Stimulated activated naive CD4-positive, alpha-beta T cell treated with Interleukin-2 at 50 U/mL for 16 hours (primary cell): Measurements from ENCODE around the gene CABCOCO1.

Experiments used
- DNase-seq: peaks from one replicate; lab custom pipeline; 2025; lab: John Stamatoyannopoulos, UW

The CABCOCO1 gene

DNA sequence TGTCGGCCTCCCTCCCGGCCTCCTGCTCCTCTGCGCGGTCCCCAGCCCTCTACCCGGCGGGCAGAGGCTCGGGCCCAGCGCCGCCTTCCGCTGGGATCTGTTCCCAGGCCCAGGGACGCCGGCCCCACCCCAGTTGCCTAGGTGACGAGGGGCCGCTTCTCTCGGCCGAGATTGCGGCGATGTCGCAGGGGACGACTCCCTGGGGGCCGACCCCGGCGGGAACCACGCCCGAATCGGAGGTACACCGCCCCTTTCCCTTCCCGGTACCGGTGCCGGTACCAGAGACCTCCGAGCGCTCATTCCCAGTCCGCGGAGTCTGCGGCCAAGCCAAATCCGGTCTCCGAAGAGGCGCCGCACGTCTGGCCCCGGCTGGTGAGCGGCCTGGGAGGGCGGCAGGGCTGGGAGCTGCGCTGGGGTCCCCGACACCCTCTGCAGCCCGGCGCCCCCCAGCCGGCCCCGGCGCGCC lies at the start of gene CABCOCO1:
CABCOCO1 (plus strand) TSS at position 136 of the 466 bp plus-strand sequence; CDS start at position 180, 44 bp downstream.
- no peak for DNase-seq

- DNase-seq = no peak
Measured at GRCh38 chr10:61613665-61614064, 49.1 kb upstream of the CABCOCO1 start.

- no peak for DNase-seq
Measured at GRCh38 chr10:61616611-61617010, 46.1 kb upstream of the CABCOCO1 start.

GRCh38 chr10:61617180-61617579 lies 45.5 kb upstream of the CABCOCO1 start:
- no peak for DNase-seq

DNA sequence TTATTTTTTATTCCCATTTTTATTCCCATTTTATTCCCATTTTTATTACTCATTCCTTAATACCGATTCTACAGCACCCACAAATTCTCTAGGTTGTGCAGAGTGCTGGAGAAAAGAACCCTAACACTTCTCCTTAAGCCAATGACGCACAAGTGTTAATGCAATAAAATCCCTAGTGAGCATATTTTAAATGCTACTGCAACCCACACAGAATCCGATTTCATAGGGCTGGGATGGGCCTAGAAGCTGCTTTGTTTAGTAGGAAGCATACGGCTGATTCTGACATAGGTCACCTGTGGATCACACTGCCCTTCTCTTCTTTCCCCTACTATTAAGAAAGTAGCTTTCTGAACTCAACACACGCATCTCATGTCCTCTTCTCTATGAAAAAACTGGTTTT lies 45.1 kb upstream of the CABCOCO1 start:
- DNase-seq = no peak

- DNase-seq = no peak
Measured at GRCh38 chr10:61618388-61618961, 44.3 kb upstream of the CABCOCO1 start.

- no peak for DNase-seq
Measured at GRCh38 chr10:61620506-61620905, 42.2 kb upstream of the CABCOCO1 start.

DNA sequence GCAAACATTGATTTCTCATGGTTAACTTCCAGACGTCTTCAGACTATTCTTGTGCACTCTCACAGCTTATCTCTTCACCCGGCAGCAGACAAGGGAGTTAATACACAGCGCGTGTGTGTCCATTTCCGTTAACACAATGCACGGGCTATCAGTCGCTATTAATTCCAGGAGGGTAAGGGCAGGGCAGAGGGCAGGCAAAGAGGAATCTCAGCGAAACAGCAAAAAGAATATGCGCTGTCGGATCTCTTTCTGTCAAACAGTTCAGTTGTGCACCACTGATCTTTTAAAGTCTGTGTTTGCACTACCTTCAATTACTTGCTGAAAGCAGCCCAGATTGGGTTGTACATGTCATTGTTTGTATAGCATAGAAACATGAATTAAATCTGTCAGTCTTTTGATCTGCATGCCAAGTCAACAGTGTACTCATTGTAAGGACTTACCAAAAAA lies 41.1 kb upstream of the CABCOCO1 start:
- no peak for DNase-seq

- DNase-seq = no peak
Measured at GRCh38 chr10:61623161-61623560, 39.6 kb upstream of the CABCOCO1 start.

DNA sequence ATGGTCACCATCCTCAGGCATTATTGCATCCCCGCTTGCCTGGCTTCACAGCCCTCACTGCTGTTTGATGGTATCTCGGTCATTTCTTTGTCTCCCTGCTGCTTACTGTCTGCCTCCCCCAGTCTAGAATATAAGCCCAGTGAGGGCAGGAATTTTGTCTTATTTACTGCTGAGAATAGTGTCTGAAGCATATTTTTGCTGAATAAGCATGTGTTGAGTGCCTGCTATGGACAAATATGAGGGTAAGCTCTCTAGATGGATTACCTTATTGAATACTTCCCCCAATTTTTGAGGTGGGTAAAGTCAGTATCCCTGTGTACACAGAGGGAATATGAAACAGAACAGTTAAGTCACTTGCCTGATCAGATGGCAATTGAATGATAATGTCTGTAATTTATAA lies 36.5 kb upstream of the CABCOCO1 start:
- DNase-seq = no peak

- DNase-seq = no peak
Measured at GRCh38 chr10:61627266-61627665, 35.5 kb upstream of the CABCOCO1 start.

DNA sequence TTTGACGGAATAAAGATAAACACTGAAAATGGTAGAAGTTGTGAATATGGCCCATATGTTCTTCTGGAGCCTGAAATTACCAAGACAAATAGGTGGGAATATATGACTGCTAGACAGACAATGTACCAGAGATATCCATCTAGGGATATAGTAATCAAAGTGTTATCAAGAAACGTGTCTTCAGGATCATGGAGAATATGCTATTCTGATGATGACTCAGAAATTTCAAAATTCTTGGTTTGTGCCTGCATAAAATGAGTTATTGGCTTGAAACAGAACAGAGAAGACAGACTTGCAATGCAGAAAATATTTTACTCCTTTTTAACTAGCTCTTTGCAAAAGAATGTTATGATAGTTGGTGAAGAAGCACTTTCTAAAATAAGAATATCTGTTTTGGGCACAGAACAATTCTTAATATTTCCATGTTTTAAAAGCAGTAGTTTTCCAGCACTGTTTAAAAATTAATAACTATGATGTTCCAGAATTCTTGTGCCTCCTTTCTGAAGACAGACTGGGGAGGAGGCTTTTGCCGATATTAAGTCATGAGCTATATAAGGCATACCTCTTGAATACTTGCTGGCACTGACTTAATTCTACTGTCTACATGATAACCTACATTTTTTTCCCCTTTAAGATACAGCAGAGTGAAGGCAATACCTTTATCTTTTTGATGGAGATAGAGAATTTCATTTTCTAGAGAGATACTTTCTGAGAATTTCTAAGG lies 34.4 kb upstream of the CABCOCO1 start:
- DNase-seq = no peak

DNA sequence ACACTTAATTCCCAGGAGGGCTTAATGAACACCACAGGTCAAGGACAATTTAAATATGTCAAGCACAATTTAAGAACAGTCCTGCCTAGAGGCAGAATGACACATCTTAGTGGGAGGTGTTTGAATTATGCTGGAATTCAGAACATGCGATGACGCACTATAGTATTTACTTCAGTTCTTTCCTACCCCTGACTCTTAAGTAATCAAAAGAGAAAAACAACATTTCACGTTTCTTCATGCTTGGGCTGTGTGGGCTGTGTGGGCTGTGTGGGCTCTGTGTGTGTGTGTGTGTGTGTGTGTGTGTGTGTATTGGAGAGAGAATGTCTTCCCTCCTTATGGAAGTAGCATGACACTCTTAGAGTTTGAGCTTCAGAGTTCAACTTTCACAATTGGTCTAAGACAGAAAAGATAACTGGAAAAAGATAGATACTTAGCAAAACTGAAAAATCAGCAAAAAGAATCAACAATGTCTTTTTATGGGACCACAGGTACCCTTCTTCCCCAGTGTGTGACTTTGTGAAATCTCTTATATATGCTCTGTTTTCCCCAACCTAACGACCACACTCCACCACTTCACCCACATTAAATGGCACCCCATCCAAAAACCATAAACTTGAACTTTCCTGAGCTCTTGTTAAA lies 33.7 kb upstream of the CABCOCO1 start:
- no peak for DNase-seq

DNA sequence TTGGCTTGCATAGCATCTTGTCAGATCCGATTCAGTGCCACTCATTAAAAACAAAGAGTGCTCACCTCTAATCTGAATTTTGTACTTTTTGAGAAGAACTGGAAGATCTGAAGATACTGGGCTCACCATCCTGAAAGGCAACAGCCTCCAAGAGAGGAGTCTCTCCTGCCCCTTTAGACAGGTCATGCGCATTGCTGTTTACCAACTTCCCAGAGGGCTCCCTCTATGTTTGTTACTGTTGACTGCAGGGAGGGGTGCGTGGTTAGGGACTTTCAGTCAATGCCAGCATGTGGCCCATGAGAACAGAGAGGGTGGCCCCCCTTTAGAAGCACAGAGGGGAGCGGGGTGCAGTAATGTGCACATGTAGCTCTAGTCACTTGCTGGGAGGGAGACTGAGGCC lies 33.2 kb upstream of the CABCOCO1 start:
- DNase-seq = no peak

DNA sequence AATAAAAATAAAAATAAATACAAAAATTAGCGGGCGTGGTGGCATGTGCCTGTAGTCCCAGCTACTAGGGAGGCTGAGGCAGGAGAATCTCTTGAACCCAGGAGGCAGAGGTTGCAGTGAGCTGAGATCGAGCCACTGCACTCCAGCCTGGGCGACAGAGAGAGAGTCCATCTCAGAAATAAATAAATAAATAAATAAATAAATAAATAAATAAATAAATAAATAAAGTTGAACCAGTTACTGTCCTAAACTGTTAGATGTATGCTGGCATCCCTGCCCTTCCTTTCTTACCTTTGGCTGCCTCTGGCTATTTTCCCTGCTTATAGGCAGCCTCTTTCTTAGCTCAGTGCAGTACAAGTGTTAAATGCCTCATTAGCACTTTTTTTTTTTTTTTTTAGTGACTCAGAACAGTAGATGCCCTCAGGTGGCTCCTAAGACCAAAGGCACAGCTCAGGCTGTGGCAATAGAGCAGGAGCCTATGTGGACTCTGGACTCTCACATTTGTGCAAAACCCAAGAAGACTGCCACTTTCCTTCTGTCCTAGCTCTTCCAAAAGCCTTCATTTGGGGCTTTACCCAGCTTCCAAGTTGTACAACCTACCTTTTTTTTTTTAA lies 30.6 kb upstream of the CABCOCO1 start:
- no peak for DNase-seq

DNA sequence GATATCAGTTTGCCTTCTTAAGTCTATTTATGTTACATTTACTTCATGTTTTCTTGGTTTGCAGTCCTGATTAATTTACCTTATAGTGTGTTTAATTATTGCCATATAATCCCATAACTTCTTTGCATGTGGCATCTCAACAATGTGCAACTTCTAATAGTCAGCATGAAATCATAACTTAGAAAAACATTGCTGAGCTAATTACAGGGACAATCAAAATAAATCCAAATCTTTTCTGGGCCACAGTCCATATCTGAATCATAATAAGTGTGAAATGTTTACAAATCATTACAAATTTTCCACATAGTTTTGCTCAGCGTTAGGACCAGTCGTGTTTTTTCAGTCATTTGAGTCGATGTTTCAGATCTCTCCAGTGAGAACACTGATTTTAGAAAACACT lies 29.1 kb upstream of the CABCOCO1 start:
- no peak for DNase-seq

DNA sequence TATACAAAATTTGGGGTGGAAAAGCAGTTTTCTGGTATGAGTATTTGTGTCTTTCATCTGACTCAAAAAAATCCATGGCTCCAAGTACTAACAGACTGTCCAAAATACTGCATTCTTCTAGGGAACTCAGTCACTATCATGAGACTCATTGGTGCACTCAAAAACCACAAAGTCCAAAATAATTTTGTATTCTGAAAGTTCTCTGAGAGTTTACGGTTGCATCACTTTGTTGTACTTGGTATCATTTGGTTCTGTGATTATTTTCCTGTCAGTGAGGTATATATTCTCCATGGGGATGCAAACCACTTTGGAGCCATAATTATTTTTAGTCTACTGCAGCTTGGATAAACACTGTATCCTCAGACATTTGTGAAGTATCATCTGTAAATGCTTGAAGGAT lies 28.0 kb upstream of the CABCOCO1 start:
- no peak for DNase-seq

- no peak for DNase-seq
Measured at GRCh38 chr10:61635471-61635870, 27.3 kb upstream of the CABCOCO1 start.

- no peak for DNase-seq
Measured at GRCh38 chr10:61635932-61636331, 26.8 kb upstream of the CABCOCO1 start.

GRCh38 chr10:61639952-61640351 lies 22.8 kb upstream of the CABCOCO1 start:
- DNase-seq = no peak

- no peak for DNase-seq
Measured at GRCh38 chr10:61640856-61641255, 21.9 kb upstream of the CABCOCO1 start.

GRCh38 chr10:61642150-61642571 lies 20.6 kb upstream of the CABCOCO1 start:
- no peak for DNase-seq

DNA sequence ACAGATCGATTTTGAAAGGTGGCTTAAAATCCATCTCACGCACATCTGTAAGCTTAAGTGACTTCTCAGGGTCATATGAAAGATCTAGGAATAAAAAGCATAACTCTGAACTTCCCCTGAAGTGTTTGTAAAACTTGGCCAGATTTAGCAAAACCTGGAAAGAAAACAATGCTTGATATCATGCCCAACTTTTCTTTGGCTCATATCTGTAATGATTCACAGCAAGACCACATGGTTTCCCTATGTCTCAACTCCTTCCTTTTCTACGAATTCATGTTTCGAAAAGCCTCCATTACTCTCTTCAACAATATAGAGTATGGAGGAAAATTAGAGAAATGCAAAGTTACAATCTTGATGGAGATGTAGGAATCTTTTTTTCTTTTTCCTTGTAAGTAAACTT lies 20.1 kb upstream of the CABCOCO1 start:
- no peak for DNase-seq
